ENCODE results near the gene APBB2. TPM values are rescaled to one million over a fixed set of nuclear protein-coding genes. Genes with fewer than 3 reads are reported as not detected.

APBB2 gene
- total and polyA plus RNA-seq, 3 donors from 2014 or later: 19.7 to 77.9 (median 59.8) TPM

- TF ChIP-seq CTCF (IDR thresholded peaks at IDR 0.05) (no peak), POLR2A (IDR thresholded peaks at IDR 0.05) (no peak)
- Histone ChIP-seq H3K4me3 (no peak overlapping the region), H3K9me3 (no peaks in the 10 kb centered on the region), H3K27me3 (no peaks in the 10 kb centered on the region), H3K36me3 (ENCODE audit: low read depth, missing control alignments) (no peaks in the 10 kb centered on the region), H3K4me1 (peaks cover 7% of the 10 kb centered on the region), H3K27ac (no peak overlapping the region)
- 82 to 91% methylated on average over 4 of the region's 4 CpGs for WGBS, 2 donors
- no peak for DNase-seq
- intact Hi-C loops (cut with DNase I; ENCODE audit: low total_unique reads): no loop called here
These were observed 363.8 kb downstream of the APBB2 start for GRCh38 chr4:40850496-40850895.

GRCh38 chr4:40848940-40849339, 365.4 kb downstream of the APBB2 start:
- DNase-seq: no peak
- H3K4me3 ChIP-seq: no peak overlapping the region
- no peaks in the 10 kb centered on the region for H3K27me3 ChIP-seq
- no peaks in the 10 kb centered on the region for H3K9me3 ChIP-seq
- H3K36me3 ChIP-seq (ENCODE audit: low read depth, missing control alignments): no peaks in the 10 kb centered on the region
- H3K27ac ChIP-seq: no peak overlapping the region
- intact Hi-C loops (cut with DNase I; ENCODE audit: low total_unique reads): loop anchor here (5.0 kb wide), 1 partner anchor 107 kb away; no protein-coding TSS in a partner anchor
- WGBS, 2 donors: 66 to 70% methylated on average over 3 of the region's 3 CpGs
- TF ChIP-seq CTCF (IDR thresholded peaks at IDR 0.05) (no peak), POLR2A (IDR thresholded peaks at IDR 0.05) (no peak)
- peaks cover 7% of the 10 kb centered on the region for H3K4me1 ChIP-seq

- Histone ChIP-seq H3K4me3 (no peak overlapping the region), H3K27me3 (no peaks in the 10 kb centered on the region), H3K27ac (no peak overlapping the region), H3K4me1 (peaks cover 7% of the 10 kb centered on the region), H3K9me3 (no peaks in the 10 kb centered on the region), H3K36me3 (ENCODE audit: low read depth, missing control alignments) (no peaks in the 10 kb centered on the region)
- 89 to 90% methylated on average over 5 of the region's 5 CpGs for WGBS, 2 donors
- no peak for TF ChIP-seq POLR2A (IDR thresholded peaks at IDR 0.05)
- no peak for TF ChIP-seq CTCF (IDR thresholded peaks at IDR 0.05)
- intact Hi-C loops (cut with DNase I; ENCODE audit: low total_unique reads): loop anchor here (5.0 kb wide), 1 partner anchor 106 kb away; no protein-coding TSS in a partner anchor
- no peak for DNase-seq
These were observed 366.1 kb downstream of the APBB2 start for GRCh38 chr4:40848251-40848650.

GRCh38 chr4:40846532-40846931, 367.8 kb downstream of the APBB2 start:
- 85 to 90% methylated on average over 5 of the region's 5 CpGs for WGBS, 2 donors
- DNase-seq: no peak
- intact Hi-C loops (cut with DNase I; ENCODE audit: low total_unique reads): loop anchor here (5.0 kb wide), 1 partner anchor 104 kb away; no protein-coding TSS in a partner anchor

More at GRCh38 chr4:40846532-40846931, 367.8 kb downstream of the APBB2 start:
- no peak overlapping the region for H3K4me3 ChIP-seq
- no peak overlapping the region for H3K27ac ChIP-seq
- no peak for TF ChIP-seq CTCF (IDR thresholded peaks at IDR 0.05)
- TF ChIP-seq POLR2A (IDR thresholded peaks at IDR 0.05): no peak
- no peaks in the 10 kb centered on the region for H3K36me3 ChIP-seq (ENCODE audit: low read depth, missing control alignments)
- no peaks in the 10 kb centered on the region for H3K27me3 ChIP-seq
- peaks cover 15% of the 10 kb centered on the region for H3K4me1 ChIP-seq
- H3K9me3 ChIP-seq: no peaks in the 10 kb centered on the region
